H1 (cell line): ENCODE data around the gene AVP. TPM values are rescaled to one million over a fixed set of nuclear protein-coding genes. Genes with fewer than 3 reads are reported as not detected.

Source experiments
- CTCF ChIA-PET: fragments of 300-600 bp; sonication (Branson Sonifier 250); formaldehyde crosslinking; loops from one replicate; lab custom pipeline; 2021; ENCODE audit not compliant: partially characterized antibody; lab: Charles Lee
- POLR2A ChIA-PET: fragments of 300-600 bp; sonication (Branson Sonifier 250); formaldehyde crosslinking; loops from one replicate; lab custom pipeline; 2021; ENCODE audit warnings: inconsistent platforms; ENCODE audit not compliant: partially characterized antibody; lab: Charles Lee
- DNase-seq, 2 experiments: peaks; one replicate each; pipeline versions ENCODE4 v3.0.0 to v3.0.0-alpha.2; 2010 to 2022; ENCODE audit warnings: low spot score in 2 of 2, low read depth in 1 of 2, mixed read lengths in 1 of 2
- FAIRE-seq: peaks from 2 replicates; lab custom pipeline; 2011; peaks lifted over from hg19 to GRCh38; lab: Jason Lieb, UNC
- H2AFZ ChIP-seq: 2 replicates; pipeline ENCODE4 v1.8.1; 2012; ENCODE audit warnings: low read length, inconsistent platforms
- H2AK5ac ChIP-seq: 2 replicates; pipeline ENCODE4 v1.6.1; 2013; ENCODE audit warnings: low read depth, low read length
- H2BK120ac ChIP-seq: replicated peaks from 2 replicates; pipeline ENCODE3; 2013; ENCODE audit warnings: low read depth, low read length, inconsistent platforms
- H2BK12ac ChIP-seq: 2 replicates; pipeline ENCODE4 v1.6.1; 2013; ENCODE audit warnings: low read depth, low read length
- H2BK15ac ChIP-seq: 2 replicates; pipeline ENCODE4 v1.6.1; 2013; ENCODE audit warnings: low read length
- H2BK20ac ChIP-seq: 2 replicates; pipeline ENCODE4 v1.6.1; 2013; ENCODE audit warnings: low read length
- H2BK5ac ChIP-seq: 2 replicates; pipeline ENCODE4 v1.6.1; 2013; ENCODE audit warnings: low read depth, low read length
- H3K14ac ChIP-seq: 2 replicates; pipeline ENCODE4 v1.6.1; 2013; ENCODE audit warnings: inconsistent platforms; ENCODE audit not compliant: insufficient read length
- H3K18ac ChIP-seq: 2 replicates; pipeline ENCODE4 v1.6.1; 2013; ENCODE audit warnings: low read length; ENCODE audit errors: extremely low read depth
- H3K23ac ChIP-seq: 2 replicates; pipeline ENCODE4 v1.6.1; 2013; ENCODE audit warnings: inconsistent platforms; ENCODE audit not compliant: insufficient read length
- H3K23me2 ChIP-seq: 2 replicates; pipeline ENCODE4 v1.6.1; 2013; ENCODE audit warnings: low read depth, low read length
- H3K27ac ChIP-seq: 2 replicates; pipeline ENCODE4 v1.6.1; 2011; ENCODE audit warnings: low read depth, low read length, inconsistent platforms
- H3K27me3 ChIP-seq, 4 experiments: replicated peaks in 1 of 4; 1 replicate in 1 of 4; 2 replicates in 3 of 4; pipeline versions ENCODE4 v1.6.1 to v1.8.1; 2011 to 2013; ENCODE audit warnings: low read length in 3 of 4, mild to moderate bottlenecking in 3 of 4, inconsistent platforms in 2 of 4, mixed read lengths in 2 of 4, moderate library complexity in 1 of 4; ENCODE audit not compliant: control insufficient read depth in 3 of 4, insufficient read depth in 3 of 4; ENCODE audit errors: extremely low read depth in 1 of 4
- H3K36me3 ChIP-seq, 4 experiments: 2 replicates each; pipeline versions ENCODE4 v1.6.1 to v1.8.1; 2011 to 2013; ENCODE audit warnings: mild to moderate bottlenecking in 4 of 4, low read length in 3 of 4, moderate library complexity in 2 of 4, control low read depth in 1 of 4, inconsistent platforms in 1 of 4; ENCODE audit not compliant: insufficient read depth in 4 of 4, control insufficient read depth in 2 of 4
- H3K4ac ChIP-seq: replicated peaks from 2 replicates; pipeline ENCODE3; 2013; ENCODE audit warnings: low read length, low read depth, mixed read lengths, inconsistent platforms; ENCODE audit not compliant: insufficient read length
- H3K4me1 ChIP-seq, 4 experiments: replicated peaks in 1 of 4; 1 replicate in 1 of 4; 2 replicates in 3 of 4; pipeline versions ENCODE4 v1.6.1 to v1.8.1; 2011 to 2013; ENCODE audit warnings: low read length in 3 of 4, inconsistent platforms in 2 of 4, mixed read lengths in 1 of 4; ENCODE audit not compliant: insufficient read depth in 4 of 4, control insufficient read depth in 3 of 4
- H3K4me2 ChIP-seq, 2 experiments: 2 replicates each; pipeline versions ENCODE4 v1.6.1 to v1.8.1; 2011 to 2013; ENCODE audit warnings: low read depth in 2 of 2, low read length in 2 of 2, control low read depth in 1 of 2, inconsistent platforms in 1 of 2, mild to moderate bottlenecking in 1 of 2; ENCODE audit not compliant: insufficient read depth in 1 of 2
- H3K4me3 ChIP-seq, 4 experiments: fragments of 200-600, 300-600 bp in 1 of 4; sonication (generic), shearing (Covaris generic), sonication (Bioruptor Twin) in 1 of 4; 2 replicates each; pipeline versions ENCODE4 v1.5.1 to v1.8.1; 2011 to 2016; ENCODE audit warnings: low read length in 4 of 4, low read depth in 3 of 4, control low read depth in 2 of 4, inconsistent platforms in 2 of 4, mild to moderate bottlenecking in 2 of 4, mixed read lengths in 1 of 4, moderate library complexity in 1 of 4; ENCODE audit not compliant: insufficient read depth in 2 of 4; ENCODE audit errors: extremely low read depth in 1 of 4
- H3K56ac ChIP-seq: replicated peaks from 2 replicates; pipeline ENCODE3; 2013; ENCODE audit warnings: low read depth, mild to moderate bottlenecking, mixed read lengths, low read length, inconsistent platforms; ENCODE audit not compliant: insufficient read length
- H3K79me1 ChIP-seq: 2 replicates; pipeline ENCODE4 v1.6.1; 2013; ENCODE audit warnings: low read depth, low read length, control low read depth
- H3K79me2 ChIP-seq, 2 experiments: 2 replicates each; pipeline versions ENCODE4 v1.6.1 to v1.8.1; 2012 to 2013; ENCODE audit warnings: low read length in 2 of 2, mild to moderate bottlenecking in 2 of 2, inconsistent platforms in 1 of 2; ENCODE audit not compliant: insufficient read depth in 2 of 2, control insufficient read depth in 1 of 2
- H3K9ac ChIP-seq, 4 experiments: replicated peaks in 1 of 4; 1 replicate in 1 of 4; 2 replicates in 3 of 4; pipeline versions ENCODE4 v1.6.1 to v1.8.1; 2011 to 2013; ENCODE audit warnings: low read depth in 3 of 4, low read length in 3 of 4, control low read depth in 2 of 4, mild to moderate bottlenecking in 2 of 4, moderate library complexity in 2 of 4, inconsistent platforms in 1 of 4; ENCODE audit errors: extremely low read depth in 1 of 4
- H3K9me3 ChIP-seq, 2 experiments: 2 replicates each; pipeline versions ENCODE4 v1.6.1 to v1.8.1; 2012 to 2013; ENCODE audit warnings: mild to moderate bottlenecking in 2 of 2, moderate library complexity in 2 of 2, control low read depth in 1 of 2, inconsistent platforms in 1 of 2, low read depth in 1 of 2, low read length in 1 of 2, mixed read lengths in 1 of 2; ENCODE audit not compliant: insufficient read depth in 2 of 2
- H4K20me1 ChIP-seq, 2 experiments: replicated peaks in 1 of 2; 2 replicates each; pipeline versions ENCODE3 to v1.8.1; 2011 to 2013; ENCODE audit warnings: inconsistent platforms in 2 of 2, low read length in 2 of 2, mild to moderate bottlenecking in 1 of 2; ENCODE audit not compliant: insufficient read depth in 2 of 2, control insufficient read depth in 1 of 2
- H4K5ac ChIP-seq: 2 replicates; pipeline ENCODE4 v1.6.1; 2013; ENCODE audit warnings: low read length, low read depth, mixed read lengths, inconsistent platforms; ENCODE audit not compliant: insufficient read length
- H4K8ac ChIP-seq: 2 replicates; pipeline ENCODE4 v1.8.0; 2013; ENCODE audit warnings: mild to moderate bottlenecking, moderate library complexity, low read length, inconsistent platforms; ENCODE audit not compliant: insufficient read depth; ENCODE audit errors: extremely low read depth
- H4K91ac ChIP-seq: replicated peaks from 2 replicates; pipeline ENCODE3; 2013; ENCODE audit warnings: low read length, mixed read lengths, inconsistent platforms; ENCODE audit not compliant: insufficient read length
- BACH1 ChIP-seq: IDR thresholded peaks from 2 replicates; pipeline ENCODE4 v1.6.1; 2012; ENCODE audit warnings: low read length, improper control_type of control experiment
- BRCA1 ChIP-seq: IDR thresholded peaks from 2 replicates; pipeline ENCODE4 v1.6.1; 2012; ENCODE audit warnings: low read depth, low read length, improper control_type of control experiment
- EP300 ChIP-seq, 2 experiments: IDR thresholded peaks; 1 replicate in 1 of 2; 2 replicates in 1 of 2; pipeline ENCODE4 v1.6.1; 2011 to 2012; ENCODE audit warnings: low read depth in 2 of 2, low read length in 2 of 2, mild to moderate bottlenecking in 2 of 2, borderline replicate concordance in 1 of 2, inconsistent platforms in 1 of 2, moderate library complexity in 1 of 2
- HDAC6 ChIP-seq: IDR thresholded peaks from one replicate; pipeline ENCODE4 v1.7.1; 2012; ENCODE audit warnings: low read depth, mild to moderate bottlenecking, inconsistent platforms, low read length, moderate library complexity
- KDM1A ChIP-seq: fragments of 200-600, 300-600 bp; sonication (generic); IDR thresholded peaks from 2 replicates; pipeline ENCODE4 v1.7.1; 2016; ENCODE audit warnings: mild to moderate bottlenecking, low read length, borderline replicate concordance
- PHF8 ChIP-seq: fragments of 200-600 bp; sonication (generic); conservative IDR thresholded peaks from 2 replicates; pipeline ENCODE4 v1.7.1; 2012; ENCODE audit warnings: low read depth, mild to moderate bottlenecking, inconsistent platforms, low read length, moderate library complexity
- POLR2AphosphoS5 ChIP-seq: IDR thresholded peaks from 2 replicates; pipeline ENCODE4 v1.6.1; 2011; ENCODE audit warnings: low read depth, low read length
- SIX5 ChIP-seq: IDR thresholded peaks from 2 replicates; pipeline ENCODE4 v1.6.1; 2011; ENCODE audit warnings: mild to moderate bottlenecking, low read depth, low read length
- SP1 ChIP-seq: IDR thresholded peaks from 2 replicates; pipeline ENCODE4 v1.6.1; 2011; ENCODE audit warnings: low read depth, low read length
- WGBS, 2 experiments: shearing (Covaris generic) in 1 of 2; methylation state at CpG; one replicate each; pipeline versions ENCODE4 v1.1.6 to v1.1.7; 2013 to 2015; ENCODE audit warnings: low lambda C conversion rate in 2 of 2, mixed read lengths in 2 of 2, inconsistent platforms in 1 of 2, low coverage in 1 of 2, missing lambda C conversion rate in 1 of 2; ENCODE audit not compliant: insufficient replicate concordance in 2 of 2, insufficient coverage in 1 of 2, insufficient read length in 1 of 2; ENCODE audit errors: extremely low coverage in 1 of 2, missing lambda C conversion rate in 1 of 2; 5-methylcytosine and 5-hydroxymethylcytosine counted together
- polyA plus RNA-seq, 7 experiments: library from polyadenylated mRNA; depleted of rRNA in 3 of 7; stranded (reverse) in 5 of 7; unstranded in 2 of 7; fragments of >200 nt in 5 of 7; fragments of 200-250 nt in 2 of 7; gene quantifications; 1 replicate in 5 of 7; 2 replicates in 1 of 7; 4 replicates in 1 of 7; pipeline versions ENCODE4 v1.2.1 to v1.2.3, GENCODE V29; 2011 to 2013; ENCODE audit warnings: missing spikeins in 2 of 7, mixed read lengths in 2 of 7
- total RNA-seq: library from RNA; stranded (reverse); fragmentation: NEBNext Ultra II Directional; extraction: Animal tissue kit (Norgen Biotek cat#: 25700); gene quantifications from 2 replicates; pipeline ENCODE4 v1.2.1, GENCODE V29; 2021
- TF ChIP-seq, protein P1 (sequence below): IDR thresholded peaks from 2 replicates; pipeline ENCODE4 v1.6.1; 2012; ENCODE audit warnings: low read length, inconsistent platforms

Gene AVP
- total and polyA plus RNA-seq, 2 of the 8 experiments (the other 6 are each of a cell fraction or from before 2014, with no cell fraction given) = 0.18 TPM; not detected in 1

DNA sequence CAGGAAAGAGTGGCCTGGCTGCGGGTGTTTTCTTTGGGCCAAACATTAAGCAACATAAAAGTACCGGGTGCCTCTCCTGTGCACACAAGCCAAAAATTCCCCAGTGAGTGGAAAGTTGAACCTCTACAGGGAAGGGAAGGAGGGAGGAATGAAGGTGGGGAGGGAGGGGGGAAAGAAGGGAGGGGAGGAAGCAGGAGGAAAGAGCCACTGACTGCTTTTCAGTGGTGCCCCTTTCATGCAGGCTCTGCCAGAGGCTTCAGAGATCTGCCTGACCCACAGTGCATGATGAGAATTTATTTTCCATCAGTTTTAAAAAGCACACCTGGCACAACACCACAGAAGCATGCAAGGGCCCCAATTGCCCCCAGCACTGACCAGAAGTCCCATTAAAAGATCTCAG is 27.5 kb upstream of the AVP start:
- H2BK20ac ChIP-seq = no peak overlapping the region
- FAIRE-seq (no peak), DNase-seq (no peak)
- no peak overlapping the region for H2AFZ ChIP-seq
- peaks cover 1 to 3% of the 10 kb centered on the region in 2 experiments for H4K20me1 ChIP-seq
- ChIA-PET CTCF (interaction anchor here (2.4 to 6.3 kb wide), 2 partner anchors 7 to 136 kb away, joined by 7 to 60 read pairs; no protein-coding TSS in a partner anchor), POLR2A (interaction anchor here (1.6 kb wide), 1 partner anchor 53 kb away, joined by 4 read pairs; no protein-coding TSS in a partner anchor)
- no peak overlapping the region for H3K14ac ChIP-seq
- no peak overlapping the region for H2BK5ac ChIP-seq
- H3K4ac ChIP-seq = no peak overlapping the region
- no peak overlapping the region for H3K18ac ChIP-seq
- no peak overlapping the region for H3K23ac ChIP-seq
- H4K8ac ChIP-seq = no peak overlapping the region
- WGBS, 2 experiments = no CpG with 5 or more reads among the region's 2 CpGs
- H3K23me2 ChIP-seq = no peaks in the 10 kb centered on the region
- no peak overlapping the region for H2BK120ac ChIP-seq
- no peaks in the 10 kb centered on the region for H3K9me3 ChIP-seq
- H3K4me2 ChIP-seq = no peak overlapping the region
- peaks cover 0 to 3% (median under 1%) of the 10 kb centered on the region in 4 experiments; a peak in 4 of 7 replicates for H3K4me1 ChIP-seq
- no peak overlapping the region for H3K4me3 ChIP-seq
- H4K5ac ChIP-seq = no peak overlapping the region
- no peak overlapping the region for H4K91ac ChIP-seq
- no peak overlapping the region for H3K56ac ChIP-seq
- H2BK15ac ChIP-seq = no peak overlapping the region
- H3K79me2 ChIP-seq = no peaks in the 10 kb centered on the region
- H3K36me3 ChIP-seq = no peaks in the 10 kb centered on the region
- no peak overlapping the region for H3K9ac ChIP-seq
- no peak overlapping the region for H2AK5ac ChIP-seq
- no peaks in the 10 kb centered on the region for H3K27me3 ChIP-seq
- no peak overlapping the region for H2BK12ac ChIP-seq
- no peaks in the 10 kb centered on the region for H3K79me1 ChIP-seq
- TF ChIP-seq KDM1A (no peak), BACH1 (no peak), EP300 (IDR thresholded peaks at IDR 0.05; ENCODE audit: borderline replicate concordance in 1 of 2, low read depth in 2 of 2, low read length in 2 of 2) (no peak), SP1 (no peak), POLR2AphosphoS5 (no peak), PHF8 (no peak), SIX5 (no peak), BRCA1 (no peak), HDAC6 (no peak)
- TF ChIP-seq, protein P1, sequence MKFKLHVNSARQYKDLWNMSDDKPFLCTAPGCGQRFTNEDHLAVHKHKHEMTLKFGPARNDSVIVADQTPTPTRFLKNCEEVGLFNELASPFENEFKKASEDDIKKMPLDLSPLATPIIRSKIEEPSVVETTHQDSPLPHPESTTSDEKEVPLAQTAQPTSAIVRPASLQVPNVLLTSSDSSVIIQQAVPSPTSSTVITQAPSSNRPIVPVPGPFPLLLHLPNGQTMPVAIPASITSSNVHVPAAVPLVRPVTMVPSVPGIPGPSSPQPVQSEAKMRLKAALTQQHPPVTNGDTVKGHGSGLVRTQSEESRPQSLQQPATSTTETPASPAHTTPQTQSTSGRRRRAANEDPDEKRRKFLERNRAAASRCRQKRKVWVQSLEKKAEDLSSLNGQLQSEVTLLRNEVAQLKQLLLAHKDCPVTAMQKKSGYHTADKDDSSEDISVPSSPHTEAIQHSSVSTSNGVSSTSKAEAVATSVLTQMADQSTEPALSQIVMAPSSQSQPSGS = no peak
- H3K27ac ChIP-seq = no peak overlapping the region
